ENCODE data around the gene SLC16A10. TPM values are rescaled to one million over a fixed set of nuclear protein-coding genes. Genes with fewer than 3 reads are reported as not detected.

The SLC16A10 gene
- total RNA-seq, 2 donors from 2014 or later: 10.3 to 18.5 TPM

- DNase-seq (ENCODE audit: low spot score): no peak
- Histone ChIP-seq H3K9me3 (no peaks in the 10 kb centered on the region), H3K36me3 (no peaks in the 10 kb centered on the region), H3K27ac (peak overlapping the region in 1 of 2 donors; percentile 29), H3K4me3 (no peak overlapping the region), H3K4me1 (no peaks in the 10 kb centered on the region), H3K27me3 (no peaks in the 10 kb centered on the region)
- no peak for TF ChIP-seq CTCF (IDR thresholded peaks at IDR 0.05)
Observed at GRCh38 chr6:111076024-111076695, 11.1 kb upstream of the SLC16A10 start.

DNA sequence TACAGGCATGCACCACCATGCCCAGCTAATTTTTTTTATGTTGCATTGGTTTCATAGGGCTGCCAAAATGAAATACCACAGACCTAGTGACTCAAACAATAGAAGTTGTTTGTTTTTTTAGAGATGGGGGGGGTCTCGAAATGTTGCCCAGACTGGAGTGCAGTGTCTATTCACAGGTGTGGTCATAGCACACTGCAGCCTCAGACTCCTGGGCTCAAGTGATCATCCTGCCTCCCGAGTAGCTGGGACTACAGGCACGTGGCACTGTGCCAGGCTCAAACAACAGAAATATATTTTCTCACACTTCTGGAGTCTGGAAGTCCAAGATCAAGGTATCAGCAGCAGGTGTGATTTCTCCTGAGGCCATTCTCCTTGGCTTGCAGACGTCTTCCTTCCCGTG is 6.6 kb upstream of the SLC16A10 start:
- H3K27ac ChIP-seq: no peak overlapping the region
- no peaks in the 10 kb centered on the region for H3K4me1 ChIP-seq
- TF ChIP-seq CTCF (IDR thresholded peaks at IDR 0.05): no peak
- H3K4me3 ChIP-seq: no peak overlapping the region
- H3K27me3 ChIP-seq: no peaks in the 10 kb centered on the region
- no peaks in the 10 kb centered on the region for H3K36me3 ChIP-seq
- DNase-seq (ENCODE audit: low spot score): no peak
- no peaks in the 10 kb centered on the region for H3K9me3 ChIP-seq

- no peak for DNase-seq (ENCODE audit: low spot score)
- Histone ChIP-seq H3K27me3 (no peaks in the 10 kb centered on the region), H3K4me1 (peaks cover 0 to 8% of the 10 kb centered on the region in 2 donors), H3K4me3 (peak overlapping the region; percentile 54 to 67), H3K27ac (peak overlapping the region; percentile 63 to 80), H3K9me3 (no peaks in the 10 kb centered on the region), H3K36me3 (no peaks in the 10 kb centered on the region)
- no peak for TF ChIP-seq CTCF (IDR thresholded peaks at IDR 0.05)
Observed at GRCh38 chr6:111086685-111087084, 618 bp upstream of the SLC16A10 start.

DNA sequence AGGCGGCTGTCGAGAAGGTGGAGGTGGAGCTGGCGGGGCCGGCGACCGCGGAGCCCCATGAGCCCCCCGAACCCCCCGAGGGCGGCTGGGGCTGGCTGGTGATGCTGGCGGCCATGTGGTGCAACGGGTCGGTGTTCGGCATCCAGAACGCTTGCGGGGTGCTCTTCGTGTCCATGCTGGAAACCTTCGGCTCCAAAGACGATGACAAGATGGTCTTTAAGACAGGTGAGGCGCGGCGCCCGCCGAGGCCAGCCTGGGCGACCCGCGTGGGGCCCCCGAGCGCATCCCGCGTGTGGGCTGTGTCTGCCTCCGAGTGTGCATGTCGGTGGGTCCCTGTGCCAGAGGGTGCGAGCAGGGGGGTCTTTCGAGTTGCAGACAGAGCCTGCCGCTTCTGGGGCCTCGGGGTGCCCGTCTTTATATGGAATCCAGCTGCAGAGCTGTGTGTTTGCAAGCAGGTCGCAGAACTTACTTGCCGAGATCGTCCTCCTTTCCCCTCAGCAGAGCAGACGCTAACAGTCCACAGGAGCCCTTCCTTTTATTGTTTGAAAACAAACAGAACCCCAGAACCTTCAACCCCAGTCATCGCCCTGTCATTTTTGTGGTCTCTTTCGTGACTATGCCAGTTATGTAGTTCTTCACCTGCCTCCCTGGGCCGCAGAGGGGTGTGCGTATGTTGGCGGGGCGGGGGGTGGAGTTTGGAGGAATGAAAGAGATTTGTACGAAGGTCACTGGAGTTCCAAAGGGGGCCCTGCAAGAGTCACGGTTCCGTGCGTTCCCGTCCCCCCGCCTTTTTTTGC is 766 bp downstream of the SLC16A10 start:
- Histone ChIP-seq H3K4me1 (peaks cover 0 to 8% of the 10 kb centered on the region in 2 donors), H3K36me3 (no peaks in the 10 kb centered on the region), H3K9me3 (no peaks in the 10 kb centered on the region), H3K4me3 (peak overlapping the region; percentile 54 to 67), H3K27me3 (no peaks in the 10 kb centered on the region), H3K27ac (peak overlapping the region; percentile 63 to 80)
- TF ChIP-seq CTCF (IDR thresholded peaks at IDR 0.05): no peak
- DNase-seq (ENCODE audit: low spot score): no peak

- peak overlapping the region in 1 of 2 donors; percentile 80 for H3K27ac ChIP-seq
Observed at GRCh38 chr6:111088668-111089003, 1.3 kb downstream of the SLC16A10 start.

More at GRCh38 chr6:111088668-111089003, 1.3 kb downstream of the SLC16A10 start:
- TF ChIP-seq CTCF (IDR thresholded peaks at IDR 0.05): no peak
- Histone ChIP-seq H3K36me3 (no peaks in the 10 kb centered on the region), H3K4me1 (peaks cover 0 to 8% of the 10 kb centered on the region in 2 donors), H3K9me3 (no peaks in the 10 kb centered on the region), H3K4me3 (peak overlapping the region; percentile 54 to 67), H3K27me3 (no peaks in the 10 kb centered on the region)
- DNase-seq (ENCODE audit: low spot score): no peak
